Activated CD8-positive, alpha-beta memory T cell treated with anti-CD3 and anti-CD28 coated beads, Interleukin-2, amount 50 U/mL, for 1 hour (primary cell): ENCODE results near the gene SEC62.

Experiments
- DNase-seq: peaks from one replicate; pipeline ENCODE4 v3.0.0-alpha.2; 2020; ENCODE audit errors: extremely low read depth

Gene SEC62

GRCh38 chr3:169966951-169967915 is 626 bp downstream of the SEC62 start:
- DNase-seq = peak; percentile 40

GRCh38 chr3:169968224-169968885 is 1.7 kb downstream of the SEC62 start:
- DNase-seq = no peak

GRCh38 chr3:169969174-169970095 is 2.8 kb downstream of the SEC62 start:
- no peak for DNase-seq

- DNase-seq = no peak
These were observed 4.2 kb downstream of the SEC62 start for GRCh38 chr3:169970847-169971246.

- no peak for DNase-seq
These were observed 4.9 kb downstream of the SEC62 start for GRCh38 chr3:169971522-169971921.

DNA sequence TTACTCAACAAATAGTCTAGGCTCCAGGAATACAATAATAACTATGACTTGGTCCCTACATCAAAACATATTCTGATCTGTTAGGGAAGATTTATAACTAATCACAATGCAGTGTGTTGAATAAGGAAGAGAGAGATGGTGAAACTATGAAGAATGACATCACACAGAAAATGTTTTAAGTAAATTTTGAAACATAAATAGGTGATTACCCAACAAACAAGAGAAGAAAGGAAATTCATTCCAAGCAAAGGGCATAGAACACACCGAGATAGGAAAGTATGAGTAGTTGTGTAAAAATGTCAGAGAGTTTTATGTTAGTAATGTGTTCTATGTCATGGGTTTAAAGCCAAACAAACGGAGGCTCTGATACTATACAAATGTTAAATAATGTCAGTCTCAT is 13.4 kb downstream of the SEC62 start:
- no peak for DNase-seq

DNA sequence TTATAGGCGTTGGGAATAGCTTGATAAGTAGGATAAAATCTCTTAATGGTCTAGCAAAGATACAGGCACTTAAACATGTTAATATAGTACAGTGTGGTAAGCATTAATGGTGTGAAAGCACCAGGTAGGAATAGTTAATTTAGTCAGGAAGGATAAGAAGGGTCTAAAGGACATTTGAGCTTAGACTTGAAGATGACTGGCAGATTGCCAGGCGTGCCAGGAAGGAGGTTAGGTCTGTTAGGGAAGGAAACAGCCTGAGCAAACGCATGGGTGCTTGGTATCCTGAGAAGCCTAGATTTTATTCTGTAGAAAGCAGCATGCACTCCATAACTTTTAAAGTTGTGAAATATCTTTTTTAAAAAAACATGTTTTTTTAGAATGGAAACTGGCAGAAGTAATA is 17.7 kb downstream of the SEC62 start:
- no peak for DNase-seq

GRCh38 chr3:169990431-169990830 is 23.8 kb downstream of the SEC62 start:
- DNase-seq = no peak

GRCh38 chr3:169992156-169992555 is 25.5 kb downstream of the SEC62 start:
- no peak for DNase-seq

- no peak for DNase-seq
These were observed 26.2 kb downstream of the SEC62 start for GRCh38 chr3:169992781-169993180.

DNA sequence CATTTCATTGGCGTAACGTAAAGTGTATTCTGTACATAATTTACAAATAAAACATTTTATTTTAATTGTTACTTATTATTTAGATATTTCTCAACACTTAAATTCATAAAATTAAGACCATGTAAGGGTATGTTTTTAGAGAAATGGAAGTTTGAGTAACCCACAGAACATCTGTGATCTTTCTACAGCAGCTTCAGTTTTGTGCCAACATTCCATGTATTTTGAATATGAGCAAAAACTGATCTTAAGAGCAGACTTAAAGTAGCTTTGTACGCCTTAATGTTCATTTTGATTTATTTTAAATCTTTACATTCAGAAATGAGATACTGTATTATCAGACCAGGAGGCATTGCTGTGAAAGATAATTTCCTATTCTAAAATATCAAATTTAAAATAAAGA is 27.2 kb downstream of the SEC62 start:
- DNase-seq = no peak

GRCh38 chr3:169996063-169996462 is 29.5 kb downstream of the SEC62 start:
- no peak for DNase-seq

- DNase-seq = no peak
These were observed 32.1 kb downstream of the SEC62 start for GRCh38 chr3:169998668-169999131.

DNA sequence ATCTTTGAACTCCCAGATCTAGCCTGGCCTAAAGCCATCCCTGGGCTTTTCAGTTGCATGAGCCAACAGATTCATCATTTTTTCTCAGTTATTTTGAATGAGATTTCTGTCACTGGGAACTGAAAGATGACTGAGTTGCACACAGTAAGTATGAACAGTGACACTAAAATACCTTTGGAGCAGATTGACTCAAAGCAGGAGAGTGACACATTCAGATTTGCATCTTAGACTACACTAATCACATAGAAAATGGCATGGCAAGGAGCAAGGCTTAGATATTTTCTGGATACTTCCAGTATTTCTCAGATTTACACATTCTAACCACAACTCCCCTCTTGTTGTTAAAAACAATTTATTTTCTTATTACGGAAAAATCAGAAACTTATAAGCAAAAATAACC is 32.8 kb downstream of the SEC62 start:
- no peak for DNase-seq

GRCh38 chr3:170000051-170000450 is 33.4 kb downstream of the SEC62 start:
- no peak for DNase-seq

- no peak for DNase-seq
These were observed 35.6 kb downstream of the SEC62 start for GRCh38 chr3:170002231-170002630.

GRCh38 chr3:170002879-170003278 is 36.3 kb downstream of the SEC62 start:
- DNase-seq = no peak

DNA sequence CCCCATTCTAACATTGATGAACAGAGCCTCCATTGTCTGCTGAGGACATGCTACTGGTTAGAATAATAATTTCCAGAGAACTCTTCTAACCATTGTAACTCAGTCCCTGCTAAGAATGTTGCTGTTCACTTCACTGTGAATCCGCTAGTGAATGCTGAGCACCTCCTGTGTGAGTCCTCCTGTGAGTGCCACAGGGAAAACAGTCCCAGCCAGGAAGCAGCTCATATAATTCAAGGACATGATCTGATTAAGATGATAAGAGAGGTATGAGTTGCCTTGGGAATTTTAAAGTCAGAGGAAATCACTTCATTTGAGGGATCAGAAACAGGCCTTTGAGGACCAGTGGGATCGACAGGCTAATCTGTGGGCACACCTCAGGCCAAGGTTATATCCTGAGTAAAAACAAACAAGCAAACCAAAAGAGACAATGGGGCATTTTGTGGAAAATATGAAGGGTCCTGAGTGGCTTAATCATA is 37.3 kb downstream of the SEC62 start:
- DNase-seq = no peak

- DNase-seq = no peak
These were observed 40.5 kb downstream of the SEC62 start for GRCh38 chr3:170007031-170007663.

DNA sequence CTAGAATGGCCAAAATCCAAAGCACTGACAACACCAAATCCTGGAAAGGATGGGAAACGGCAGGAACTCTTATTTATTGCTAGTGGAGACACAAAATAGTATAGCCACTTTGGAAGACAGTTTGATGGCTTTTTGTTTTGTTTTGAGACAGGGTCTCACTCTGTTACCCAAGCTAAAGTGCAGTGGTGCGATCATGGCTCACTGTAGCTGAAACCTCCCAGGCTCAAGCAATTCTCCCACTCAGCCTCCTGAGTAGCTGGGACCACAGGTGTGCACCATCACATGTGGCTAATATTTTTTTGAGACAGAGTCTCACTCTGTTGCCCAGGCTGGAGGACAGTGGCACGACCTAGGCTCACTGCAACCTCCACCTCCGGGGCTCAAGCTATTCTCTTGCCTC is 43.9 kb downstream of the SEC62 start:
- no peak for DNase-seq

- no peak for DNase-seq
These were observed 46.2 kb downstream of the SEC62 start for GRCh38 chr3:170012683-170013400.
